ENCODE results near the gene PKNOX1.
"Not testable (repeated sequence)": the region's sequence is repeated elsewhere in the genome, so short reads cannot be mapped to it uniquely, and the experiment has no call there.

DNA sequence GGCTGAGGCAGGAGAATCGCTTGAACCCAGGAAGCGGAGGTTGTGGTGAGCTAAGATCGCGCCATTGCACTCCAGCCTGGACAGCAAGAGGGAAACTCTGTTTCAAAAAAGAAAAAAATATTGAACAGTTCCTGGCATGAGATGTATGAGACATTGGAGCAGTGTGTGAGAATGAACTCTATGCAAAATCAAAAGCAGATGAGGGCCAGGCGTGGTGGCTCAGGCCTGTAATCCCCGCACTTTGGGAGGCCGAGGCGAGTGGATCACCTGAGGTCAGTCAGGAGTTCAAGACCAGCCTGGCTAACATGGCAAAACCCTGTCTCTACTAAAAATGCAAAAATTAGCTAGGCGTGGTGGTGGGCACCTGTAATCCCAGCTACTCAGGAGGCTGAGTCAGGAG is 6.7 kb upstream of the PKNOX1 start:
- TF ChIP-seq, protein P1, sequence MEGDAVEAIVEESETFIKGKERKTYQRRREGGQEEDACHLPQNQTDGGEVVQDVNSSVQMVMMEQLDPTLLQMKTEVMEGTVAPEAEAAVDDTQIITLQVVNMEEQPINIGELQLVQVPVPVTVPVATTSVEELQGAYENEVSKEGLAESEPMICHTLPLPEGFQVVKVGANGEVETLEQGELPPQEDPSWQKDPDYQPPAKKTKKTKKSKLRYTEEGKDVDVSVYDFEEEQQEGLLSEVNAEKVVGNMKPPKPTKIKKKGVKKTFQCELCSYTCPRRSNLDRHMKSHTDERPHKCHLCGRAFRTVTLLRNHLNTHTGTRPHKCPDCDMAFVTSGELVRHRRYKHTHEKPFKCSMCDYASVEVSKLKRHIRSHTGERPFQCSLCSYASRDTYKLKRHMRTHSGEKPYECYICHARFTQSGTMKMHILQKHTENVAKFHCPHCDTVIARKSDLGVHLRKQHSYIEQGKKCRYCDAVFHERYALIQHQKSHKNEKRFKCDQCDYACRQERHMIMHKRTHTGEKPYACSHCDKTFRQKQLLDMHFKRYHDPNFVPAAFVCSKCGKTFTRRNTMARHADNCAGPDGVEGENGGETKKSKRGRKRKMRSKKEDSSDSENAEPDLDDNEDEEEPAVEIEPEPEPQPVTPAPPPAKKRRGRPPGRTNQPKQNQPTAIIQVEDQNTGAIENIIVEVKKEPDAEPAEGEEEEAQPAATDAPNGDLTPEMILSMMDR (IDR thresholded peaks at IDR 0.05) = not testable (repeated sequence)
- not testable (repeated sequence) for TF ChIP-seq POLR2A (IDR thresholded peaks at IDR 0.05)

All from Peyer's patch (tissue), 4 donors.